Stomach (tissue), 9 donors: ENCODE measurements around the gene PLA2G5. TPM values are rescaled to one million over a fixed set of nuclear protein-coding genes. Genes with fewer than 3 reads are reported as not detected.

Experiments used
- DNase-seq, 2 donors: peaks; one replicate each; pipeline versions ENCODE4 v3.0.0 to v3.0.0-alpha.2; 2013 to 2019
- H3K27ac ChIP-seq, 5 donors: fragments of 200-600 bp in 4 of 5; sonication (generic) in 4 of 5; one replicate each; pipeline ENCODE4 v1.5.1; 2013 to 2019; ENCODE audit warnings: mild to moderate bottlenecking in 1 of 5, moderate library complexity in 1 of 5
- H3K27me3 ChIP-seq, 3 donors: fragments of 200-600 bp; sonication (generic); one replicate each; pipeline ENCODE4 v1.5.1; 2017 to 2019; ENCODE audit warnings: mixed run types in 1 of 3
- H3K36me3 ChIP-seq, 4 donors: fragments of 200-600 bp; sonication (generic); 1 replicate in 3 of 4; 2 replicates in 1 of 4; pipeline ENCODE4 v1.5.1; 2016 to 2019
- H3K4me1 ChIP-seq, 4 donors: fragments of 200-600 bp; sonication (generic); one replicate each; pipeline ENCODE4 v1.5.1; 2016 to 2019
- H3K4me3 ChIP-seq, 4 donors: fragments of 200-600 bp; sonication (generic) in 3 of 4; one replicate each; pipeline ENCODE4 v1.5.1; 2016 to 2019; ENCODE audit warnings: mild to moderate bottlenecking in 1 of 4
- H3K9me3 ChIP-seq, 4 donors: fragments of 200-600 bp; sonication (generic); one replicate each; pipeline ENCODE4 v1.5.1; 2016 to 2019
- CTCF ChIP-seq, 7 experiments: fragments of 450-650 bp in 4 of 7; fragments of 200-600 bp in 3 of 7; sonication (generic) in 3 of 7; IDR thresholded peaks; one replicate each; pipeline ENCODE4 v1.5.1; 2016 to 2019; ENCODE audit warnings: antibody characterized with exemption in 7 of 7, control low read depth in 2 of 7, mild to moderate bottlenecking in 1 of 7
- EP300 ChIP-seq: sonication (generic); formaldehyde crosslinking; IDR thresholded peaks from one replicate; pipeline ENCODE4 v1.6.1; 2017; ENCODE audit warnings: antibody characterized with exemption
- POLR2A ChIP-seq, 4 donors: fragments of 450-650 bp; IDR thresholded peaks; one replicate each; pipeline ENCODE4 v1.6.1; 2016; ENCODE audit warnings: antibody characterized with exemption in 4 of 4, control low read depth in 2 of 4, mild to moderate bottlenecking in 1 of 4, moderate library complexity in 1 of 4
- POLR2AphosphoS5 ChIP-seq, 3 donors: sonication (generic); formaldehyde crosslinking; IDR thresholded peaks; one replicate each; pipeline ENCODE4 v1.6.1; 2016; ENCODE audit warnings: antibody characterized with exemption in 3 of 3
- WGBS, 5 donors: extraction: QIAGEN DNeasy Blood & Tissue Kit in 3 of 5; methylation state at CpG; one replicate each; pipeline versions ENCODE4 v1.1.5 to v1.1.7; 2013 to 2018; 5-methylcytosine and 5-hydroxymethylcytosine counted together
- intact Hi-C: fragments of 100-400 bp; cut with DNase I; formaldehyde crosslinking; loops from one replicate; pipeline ENCODE4 v1.15.1; 2023; ENCODE audit warnings: low total_unique reads
- polyA plus RNA-seq, 3 donors: library from polyadenylated mRNA; stranded (reverse); fragments of 200-250 nt; gene quantifications; one replicate each; pipeline ENCODE4 v1.2.3, GENCODE V29; 2013
- total RNA-seq, 5 donors: library from RNA; depleted of rRNA; stranded (reverse); fragments of >200 nt; gene quantifications; one replicate each; pipeline versions ENCODE4 v1.1.0 to v1.2.3, GENCODE V29; 2014 to 2016
- donor health status: healthy with polysubstance abuse.
- donor health status: Bipolar disorder and iron deficiency.
- donor health status: healthy.

Gene PLA2G5
- total and polyA plus RNA-seq, 8 donors = 0.92 to 9.4 (median 4.7) TPM; not detected in 2

- TF ChIP-seq POLR2A (IDR thresholded peaks at IDR 0.05) (no peak), EP300 (no peak), CTCF (IDR thresholded peaks at IDR 0.05) (no peak), POLR2AphosphoS5 (IDR thresholded peaks at IDR 0.05) (no peak)
- 94 to 100% (median 100%) methylated on average over 1 of the region's 1 CpG for WGBS, 5 donors
- no peak for DNase-seq
- intact Hi-C loops = no loop called here
- Histone ChIP-seq H3K27me3 (peaks cover 0 to 3% (median 0%) of the 10 kb centered on the region in 3 donors), H3K4me1 (peaks cover 0 to 4% (median 0%) of the 10 kb centered on the region in 4 donors), H3K4me3 (no peak overlapping the region), H3K27ac (no peak overlapping the region), H3K9me3 (no peaks in the 10 kb centered on the region), H3K36me3 (no peaks in the 10 kb centered on the region)
Measured at GRCh38 chr1:20086800-20087199, 16.8 kb downstream of the PLA2G5 start.

GRCh38 chr1:20087668-20088067, 17.7 kb downstream of the PLA2G5 start:
- Histone ChIP-seq H3K27ac (no peak overlapping the region), H3K4me3 (no peak overlapping the region), H3K27me3 (peaks cover 0 to 3% (median 0%) of the 10 kb centered on the region in 3 donors), H3K4me1 (peaks cover 0 to 4% (median 0%) of the 10 kb centered on the region in 4 donors), H3K36me3 (no peaks in the 10 kb centered on the region), H3K9me3 (no peaks in the 10 kb centered on the region)
- TF ChIP-seq CTCF (IDR thresholded peaks at IDR 0.05) (no peak), POLR2AphosphoS5 (IDR thresholded peaks at IDR 0.05) (no peak), EP300 (no peak), POLR2A (IDR thresholded peaks at IDR 0.05) (no peak)
- no peak for DNase-seq
- intact Hi-C loops = no loop called here
- WGBS, 5 donors = 51 to 59% (median 55%) methylated on average over 4 of the region's 4 CpGs

- TF ChIP-seq POLR2AphosphoS5 (IDR thresholded peaks at IDR 0.05) (no peak), CTCF (IDR thresholded peaks at IDR 0.05) (no peak), POLR2A (IDR thresholded peaks at IDR 0.05) (no peak), EP300 (no peak)
- WGBS, 5 donors = 83 to 88% (median 85%) methylated on average over 15 to 19 of the region's 19 CpGs
- no peak for DNase-seq
- no peak overlapping the region for H3K4me3 ChIP-seq
- H3K9me3 ChIP-seq = no peaks in the 10 kb centered on the region
- intact Hi-C loops = no loop called here
- H3K27me3 ChIP-seq = peaks cover 0 to 3% (median 0%) of the 10 kb centered on the region in 3 donors
- no peak overlapping the region for H3K27ac ChIP-seq
- peaks cover 0 to 4% (median 0%) of the 10 kb centered on the region in 4 donors for H3K4me1 ChIP-seq
- no peaks in the 10 kb centered on the region for H3K36me3 ChIP-seq
Measured at GRCh38 chr1:20089328-20090077, 19.5 kb downstream of the PLA2G5 start.

DNA sequence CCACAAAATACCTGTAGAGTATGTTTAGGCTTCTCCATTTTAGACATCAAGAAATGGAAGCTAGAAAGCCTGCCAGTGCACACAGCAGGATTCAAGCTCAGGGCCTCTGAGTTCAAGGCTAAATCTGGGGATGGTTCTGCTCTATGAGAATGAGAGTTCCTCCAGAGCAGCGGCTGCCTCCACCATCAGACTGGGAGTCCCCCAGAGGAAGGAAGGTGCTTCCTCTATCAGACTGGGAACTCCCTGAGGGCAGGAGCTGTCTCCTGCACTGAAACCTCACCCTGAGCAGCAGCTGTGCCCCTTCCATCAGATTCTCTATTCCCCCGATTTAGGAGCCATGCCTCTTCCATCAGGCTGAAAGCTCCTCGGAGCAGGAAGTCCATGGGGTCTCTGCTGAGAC, 20.1 kb downstream of the PLA2G5 start:
- intact Hi-C loops = no loop called here
- no peak overlapping the region for H3K27ac ChIP-seq
- no peaks in the 10 kb centered on the region for H3K9me3 ChIP-seq
- no peak overlapping the region for H3K4me3 ChIP-seq
- H3K36me3 ChIP-seq = no peaks in the 10 kb centered on the region
- peaks cover 0 to 4% (median 0%) of the 10 kb centered on the region in 4 donors for H3K4me1 ChIP-seq
- DNase-seq = no peak
- H3K27me3 ChIP-seq = peaks cover 0 to 3% (median 0%) of the 10 kb centered on the region in 3 donors
- TF ChIP-seq POLR2AphosphoS5 (IDR thresholded peaks at IDR 0.05) (no peak), EP300 (no peak), CTCF (IDR thresholded peaks at IDR 0.05) (no peak), POLR2A (IDR thresholded peaks at IDR 0.05) (no peak)
- WGBS, 5 donors = 84 to 91% (median 87%) methylated on average over 3 of the region's 3 CpGs
